GM23338 (cell line): ENCODE data around the gene DOCK1. TPM values are rescaled to one million over a fixed set of nuclear protein-coding genes. Genes with fewer than 3 reads are reported as not detected.

Experiments used
- ATAC-seq: fragments of 200-7000 bp; cut with Tn5 transposase; 3 replicates; pipeline ENCODE4 v1.9.1; 2020
- DNase-seq: peaks from one replicate; pipeline ENCODE4 v3.0.0-alpha.2; 2015; ENCODE audit warnings: low spot score
- H2AFZ ChIP-seq: fragments of 200-600 bp; sonication (generic); 2 replicates; pipeline ENCODE4 v1.8.0; 2016; ENCODE audit warnings: antibody characterized with exemption, mild to moderate bottlenecking, moderate library complexity
- H3F3A ChIP-seq: fragments of 200-600 bp; sonication (generic); replicated peaks from 2 replicates; pipeline ENCODE4 v1.8.0; 2017; ENCODE audit warnings: antibody characterized with exemption, mixed run types, low read depth
- H3K27ac ChIP-seq: fragments of 200-600 bp; sonication (generic); 2 replicates; pipeline ENCODE4 v1.6.1; 2016; ENCODE audit warnings: low read depth
- H3K27me3 ChIP-seq: fragments of 200-600 bp; sonication (generic); 2 replicates; pipeline ENCODE4 v1.8.0; 2016; ENCODE audit warnings: mild to moderate bottlenecking, mixed run types, moderate library complexity; ENCODE audit not compliant: insufficient read depth
- H3K36me3 ChIP-seq: fragments of 200-600 bp; sonication (generic); 2 replicates; pipeline ENCODE4 v1.8.0; 2016; ENCODE audit warnings: mild to moderate bottlenecking; ENCODE audit not compliant: insufficient read depth
- H3K4me1 ChIP-seq: fragments of 200-600 bp; sonication (generic); 2 replicates; pipeline ENCODE4 v1.8.0; 2016; ENCODE audit warnings: mild to moderate bottlenecking, moderate library complexity; ENCODE audit not compliant: insufficient read depth
- H3K4me2 ChIP-seq: fragments of 200-600 bp; sonication (generic); 2 replicates; pipeline ENCODE4 v1.7.1; 2017; ENCODE audit warnings: mixed run types
- H3K4me3 ChIP-seq: fragments of 200-600 bp; sonication (generic); 2 replicates; pipeline ENCODE4 v1.6.1; 2016; ENCODE audit warnings: mixed run types
- H3K79me2 ChIP-seq: fragments of 200-600 bp; sonication (generic); replicated peaks from 2 replicates; pipeline ENCODE4 v1.8.0; 2017; ENCODE audit warnings: mild to moderate bottlenecking; ENCODE audit not compliant: insufficient read depth
- H3K9me2 ChIP-seq: fragments of 200-600 bp; sonication (generic); 2 replicates; pipeline ENCODE4 v1.8.0; 2017; ENCODE audit not compliant: insufficient read depth
- H4K20me1 ChIP-seq: fragments of 200-600 bp; sonication (generic); replicated peaks from 2 replicates; pipeline ENCODE4 v1.8.0; 2017; ENCODE audit warnings: mild to moderate bottlenecking; ENCODE audit not compliant: insufficient read depth
- H3K27ac Mint-ChIP-seq: 2 replicates; pipeline ENCODE4 v1.8.0; 2020; ENCODE audit warnings: inconsistent platforms, mild to moderate bottlenecking, moderate library complexity, mixed read lengths
- H3K27me3 Mint-ChIP-seq: 3 replicates; pipeline ENCODE4 v1.8.0; 2022; ENCODE audit warnings: low read depth, mild to moderate bottlenecking, moderate library complexity, mixed read lengths, inconsistent platforms; ENCODE audit not compliant: insufficient read depth, poor library complexity
- H3K36me3 Mint-ChIP-seq: 3 replicates; pipeline ENCODE4 v1.8.0; 2021; ENCODE audit warnings: low read depth, mild to moderate bottlenecking, inconsistent platforms, moderate library complexity, mixed read lengths
- H3K4me1 Mint-ChIP-seq: 3 replicates; pipeline ENCODE4 v1.8.0; 2020; ENCODE audit warnings: mild to moderate bottlenecking, inconsistent platforms, mixed read lengths
- H3K4me3 Mint-ChIP-seq: 3 replicates; pipeline ENCODE4 v1.8.0; 2021; ENCODE audit warnings: moderate library complexity, mild to moderate bottlenecking, inconsistent platforms, mixed read lengths
- H3K9me3 Mint-ChIP-seq: 3 replicates; pipeline ENCODE4 v1.8.0; 2020; ENCODE audit warnings: moderate library complexity, mild to moderate bottlenecking, inconsistent platforms, mixed read lengths
- CREB1 ChIP-seq: fragments of 250-450 bp; sonication (Bioruptor Pico); IDR thresholded peaks from 2 replicates; pipeline ENCODE4 v1.5.0; 2020; ENCODE audit warnings: low read depth, mild to moderate bottlenecking, moderate library complexity
- CTCF ChIP-seq, 2 experiments: fragments of 200-600 bp in 1 of 2; sonication (generic) in 1 of 2; conservative IDR thresholded peaks; 2 replicates each; pipeline versions ENCODE4 v1.5.1 to v1.6.1; 2016 to 2017; ENCODE audit warnings: antibody characterized with exemption in 2 of 2, low read depth in 2 of 2, mild to moderate bottlenecking in 2 of 2, moderate library complexity in 1 of 2
- ETS1 ChIP-seq: IDR thresholded peaks from 2 replicates; pipeline ENCODE4 v1.6.1; 2016; ENCODE audit warnings: antibody characterized with exemption
- EZH2 ChIP-seq: fragments of 200-600 bp; sonication (generic); IDR thresholded peaks from one replicate; pipeline ENCODE4 v1.8.0; 2017; ENCODE audit warnings: antibody characterized with exemption, mild to moderate bottlenecking, low read depth; ENCODE audit not compliant: unreplicated experiment
- EZH2phosphoT487 ChIP-seq: fragments of 200-600 bp; sonication (generic); IDR thresholded peaks from one replicate; pipeline ENCODE4 v1.8.1; 2018; ENCODE audit warnings: antibody characterized with exemption; ENCODE audit not compliant: unreplicated experiment
- JUNB ChIP-seq: IDR thresholded peaks from one replicate; pipeline ENCODE4 v1.6.1; 2016; ENCODE audit warnings: antibody characterized with exemption; ENCODE audit not compliant: unreplicated experiment
- NANOG ChIP-seq: IDR thresholded peaks from 2 replicates; pipeline ENCODE4 v1.6.1; 2016; ENCODE audit warnings: antibody characterized with exemption, borderline replicate concordance
- POLR2AphosphoS5 ChIP-seq: IDR thresholded peaks from 2 replicates; pipeline ENCODE4 v1.6.1; 2016; ENCODE audit warnings: antibody characterized with exemption, low read depth
- STAT1 ChIP-seq: IDR thresholded peaks from one replicate; pipeline ENCODE4 v1.6.1; 2016; ENCODE audit warnings: antibody characterized with exemption; ENCODE audit not compliant: unreplicated experiment
- ZNF114 ChIP-seq: fragments of 250-450 bp; sonication (Bioruptor Pico); IDR thresholded peaks from 2 replicates; pipeline ENCODE4 v1.5.0; 2020; ENCODE audit warnings: mild to moderate bottlenecking, moderate library complexity
- ZNF331 ChIP-seq: fragments of 250-450 bp; sonication (Bioruptor Pico); IDR thresholded peaks from 2 replicates; pipeline ENCODE4 v1.5.0; 2020; ENCODE audit warnings: low read depth, mild to moderate bottlenecking, moderate library complexity
- ZNF462 ChIP-seq: fragments of 250-450 bp; sonication (Bioruptor Pico); IDR thresholded peaks from 2 replicates; pipeline ENCODE4 v1.5.0; 2020; ENCODE audit warnings: mild to moderate bottlenecking, moderate library complexity
- polyA plus RNA-seq: library from polyadenylated mRNA; unstranded; fragments of >200 nt; fragmentation: Nextera tagmentation; extraction: Ambion mirVana; gene quantifications from 2 replicates; pipeline ENCODE4 v1.2.1, GENCODE V29; 2016
- total RNA-seq: library from RNA; depleted of rRNA; stranded (reverse); fragments of >200 nt; shearing (Covaris generic); gene quantifications from 2 replicates; pipeline ENCODE4 v1.2.3, GENCODE V29; 2014
- TF ChIP-seq, protein P1 (sequence below): IDR thresholded peaks from one replicate; pipeline ENCODE4 v1.6.1; 2018; ENCODE audit warnings: antibody characterized with exemption; ENCODE audit not compliant: unreplicated experiment

Gene DOCK1
- total and polyA plus RNA-seq, 2 experiments from 2014 or later, result 13.2 to 55.3 TPM

DNA sequence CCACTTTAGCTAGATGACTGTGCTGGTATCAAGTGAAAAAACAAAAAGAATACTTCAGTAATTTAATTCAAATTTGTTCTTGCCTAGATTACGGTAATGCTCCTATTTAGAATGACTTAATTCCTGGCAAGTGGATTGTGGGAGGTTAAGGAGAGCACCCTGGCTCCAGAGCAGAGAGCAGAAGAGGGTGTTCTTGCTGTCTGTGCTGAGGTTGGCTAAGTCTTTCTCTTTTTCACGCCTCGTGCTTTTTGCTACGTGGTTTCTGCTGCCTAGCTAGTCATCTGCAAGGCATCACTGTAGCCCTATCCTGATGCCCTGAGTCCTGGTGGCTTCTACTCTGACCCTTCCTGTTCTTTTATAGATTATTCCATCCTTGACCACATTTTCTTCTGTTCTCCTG, 189.8 kb downstream of the DOCK1 start:
- Histone ChIP-seq H4K20me1 (no peaks in the 10 kb centered on the region), H3K9me2 (no peaks in the 10 kb centered on the region), H3K36me3 (no peaks in the 10 kb centered on the region), H3K4me2 (no peak overlapping the region), H3K27ac (no peak overlapping the region), H3K79me2 (no peaks in the 10 kb centered on the region), H2AFZ (no peak overlapping the region), H3K4me1 (no peaks in the 10 kb centered on the region), H3K4me3 (no peak overlapping the region), H3F3A (no peaks in the 10 kb centered on the region), H3K27me3 (no peaks in the 10 kb centered on the region)
- Mint-ChIP-seq H3K4me1 (peaks cover 2% of the 10 kb centered on the region; the same call in 2 of the 3 replicates), H3K27me3 (peaks cover 7% of the 10 kb centered on the region), H3K27ac (no peak overlapping the region), H3K9me3 (no peaks in the 10 kb centered on the region; the same call in 2 of the 3 replicates), H3K4me3 (no peak overlapping the region), H3K36me3 (peaks cover 36% of the 10 kb centered on the region)
- ATAC-seq (no peak), DNase-seq (no peak)
- TF ChIP-seq ZNF331 (CRISPR knock-in tag), result no peak
- TF ChIP-seq ZNF114, result no peak
- no peak for TF ChIP-seq ETS1
- TF ChIP-seq EZH2, result no peak
- TF ChIP-seq, protein P1, sequence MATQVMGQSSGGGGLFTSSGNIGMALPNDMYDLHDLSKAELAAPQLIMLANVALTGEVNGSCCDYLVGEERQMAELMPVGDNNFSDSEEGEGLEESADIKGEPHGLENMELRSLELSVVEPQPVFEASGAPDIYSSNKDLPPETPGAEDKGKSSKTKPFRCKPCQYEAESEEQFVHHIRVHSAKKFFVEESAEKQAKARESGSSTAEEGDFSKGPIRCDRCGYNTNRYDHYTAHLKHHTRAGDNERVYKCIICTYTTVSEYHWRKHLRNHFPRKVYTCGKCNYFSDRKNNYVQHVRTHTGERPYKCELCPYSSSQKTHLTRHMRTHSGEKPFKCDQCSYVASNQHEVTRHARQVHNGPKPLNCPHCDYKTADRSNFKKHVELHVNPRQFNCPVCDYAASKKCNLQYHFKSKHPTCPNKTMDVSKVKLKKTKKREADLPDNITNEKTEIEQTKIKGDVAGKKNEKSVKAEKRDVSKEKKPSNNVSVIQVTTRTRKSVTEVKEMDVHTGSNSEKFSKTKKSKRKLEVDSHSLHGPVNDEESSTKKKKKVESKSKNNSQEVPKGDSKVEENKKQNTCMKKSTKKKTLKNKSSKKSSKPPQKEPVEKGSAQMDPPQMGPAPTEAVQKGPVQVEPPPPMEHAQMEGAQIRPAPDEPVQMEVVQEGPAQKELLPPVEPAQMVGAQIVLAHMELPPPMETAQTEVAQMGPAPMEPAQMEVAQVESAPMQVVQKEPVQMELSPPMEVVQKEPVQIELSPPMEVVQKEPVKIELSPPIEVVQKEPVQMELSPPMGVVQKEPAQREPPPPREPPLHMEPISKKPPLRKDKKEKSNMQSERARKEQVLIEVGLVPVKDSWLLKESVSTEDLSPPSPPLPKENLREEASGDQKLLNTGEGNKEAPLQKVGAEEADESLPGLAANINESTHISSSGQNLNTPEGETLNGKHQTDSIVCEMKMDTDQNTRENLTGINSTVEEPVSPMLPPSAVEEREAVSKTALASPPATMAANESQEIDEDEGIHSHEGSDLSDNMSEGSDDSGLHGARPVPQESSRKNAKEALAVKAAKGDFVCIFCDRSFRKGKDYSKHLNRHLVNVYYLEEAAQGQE, result no peak
- no peak for TF ChIP-seq POLR2AphosphoS5
- no peak for TF ChIP-seq ZNF462 (CRISPR knock-in tag)
- no peak for TF ChIP-seq NANOG
- TF ChIP-seq STAT1, result no peak
- TF ChIP-seq EZH2phosphoT487, result no peak
- TF ChIP-seq CTCF (conservative IDR thresholded peaks at IDR 0.05; ENCODE audit: low read depth in 2 of 2), result no peak
- no peak for TF ChIP-seq JUNB
- no peak for TF ChIP-seq CREB1
